Skeletal muscle satellite cell (primary cell): ENCODE measurements around the gene LIN54.
"Not testable (repeated sequence)": the region's sequence is repeated elsewhere in the genome, so short reads cannot be mapped to it uniquely, and the experiment has no call there.

Experiments used
- H3K27me3 ChIP-seq: 2 replicates; pipeline ENCODE4 v1.7.0; 2013; ENCODE audit warnings: low read length; ENCODE audit not compliant: control insufficient read depth, insufficient read depth
- H3K36me3 ChIP-seq: 2 replicates; pipeline ENCODE4 v1.7.0; 2013; ENCODE audit warnings: mild to moderate bottlenecking, control low read depth, low read length; ENCODE audit not compliant: insufficient read depth
- H3K4me1 ChIP-seq: 2 replicates; pipeline ENCODE4 v1.7.0; 2013; ENCODE audit warnings: low read length; ENCODE audit not compliant: control insufficient read depth, insufficient read depth
- H3K4me2 ChIP-seq: 2 replicates; pipeline ENCODE4 v1.7.0; 2013; ENCODE audit warnings: mild to moderate bottlenecking, low read length
- H3K4me3 ChIP-seq: 2 replicates; pipeline ENCODE4 v1.7.0; 2013; ENCODE audit warnings: low read length
- H3K9ac ChIP-seq: 2 replicates; pipeline ENCODE4 v1.7.0; 2013; ENCODE audit warnings: mild to moderate bottlenecking, low read depth, low read length, moderate library complexity
- H3K9me3 ChIP-seq: replicated peaks from 2 replicates; pipeline ENCODE4 v1.7.0; 2013; ENCODE audit warnings: mild to moderate bottlenecking, control low read depth, low read length

LIN54 gene

GRCh38 chr4:82930848-82931755 lies 79.5 kb downstream of the LIN54 start:
- Histone ChIP-seq H3K9me3 (no peaks in the 10 kb centered on the region), H3K4me2 (no peak overlapping the region), H3K27me3 (no peaks in the 10 kb centered on the region), H3K9ac (no peak overlapping the region), H3K4me3 (no peak overlapping the region), H3K36me3 (peaks cover 26% of the 10 kb centered on the region), H3K4me1 (no peaks in the 10 kb centered on the region)

GRCh38 chr4:82921795-82922194 lies 88.8 kb downstream of the LIN54 start:
- H3K4me1 ChIP-seq: no peaks in the 10 kb centered on the region
- no peak overlapping the region for H3K9ac ChIP-seq
- H3K4me2 ChIP-seq: no peak overlapping the region
- H3K27me3 ChIP-seq: no peaks in the 10 kb centered on the region
- H3K9me3 ChIP-seq: no peaks in the 10 kb centered on the region
- H3K4me3 ChIP-seq: no peak overlapping the region
- H3K36me3 ChIP-seq: peaks cover 4% of the 10 kb centered on the region

- Histone ChIP-seq H3K27me3 (no peaks in the 10 kb centered on the region), H3K9ac (no peak overlapping the region), H3K4me2 (no peak overlapping the region), H3K4me3 (no peak overlapping the region), H3K9me3 (no peaks in the 10 kb centered on the region), H3K4me1 (no peaks in the 10 kb centered on the region), H3K36me3 (no peaks in the 10 kb centered on the region)
Observed at GRCh38 chr4:82919386-82919785, 91.2 kb downstream of the LIN54 start.

- H3K4me2 ChIP-seq: no peak overlapping the region
- no peaks in the 10 kb centered on the region for H3K36me3 ChIP-seq
Observed at GRCh38 chr4:82918091-82918490, 92.5 kb downstream of the LIN54 start.

GRCh38 chr4:82913968-82914367 lies 96.7 kb downstream of the LIN54 start:
- H3K4me2 ChIP-seq, H3K4me1 ChIP-seq, H3K9ac ChIP-seq, H3K4me3 ChIP-seq, H3K9me3 ChIP-seq, H3K36me3 ChIP-seq, H3K27me3 ChIP-seq: not testable (repeated sequence)

More at GRCh38 chr4:82918091-82918490, 92.5 kb downstream of the LIN54 start:
- H3K9ac ChIP-seq: no peak overlapping the region
- H3K4me1 ChIP-seq: no peaks in the 10 kb centered on the region
- H3K4me3 ChIP-seq: no peak overlapping the region
- no peaks in the 10 kb centered on the region for H3K9me3 ChIP-seq
- H3K27me3 ChIP-seq: no peaks in the 10 kb centered on the region

GRCh38 chr4:82913305-82913704 lies 97.3 kb downstream of the LIN54 start:
- no peaks in the 10 kb centered on the region for H3K9me3 ChIP-seq
- no peaks in the 10 kb centered on the region for H3K36me3 ChIP-seq
- H3K9ac ChIP-seq: no peak overlapping the region
- no peaks in the 10 kb centered on the region for H3K4me1 ChIP-seq
- H3K27me3 ChIP-seq: no peaks in the 10 kb centered on the region
- no peak overlapping the region for H3K4me2 ChIP-seq
- no peak overlapping the region for H3K4me3 ChIP-seq

- Histone ChIP-seq H3K9me3 (no peaks in the 10 kb centered on the region), H3K4me3 (no peak overlapping the region), H3K9ac (no peak overlapping the region), H3K4me2 (no peak overlapping the region), H3K36me3 (no peaks in the 10 kb centered on the region), H3K4me1 (peaks cover 10% of the 10 kb centered on the region), H3K27me3 (no peaks in the 10 kb centered on the region)
Observed at GRCh38 chr4:82909326-82909725, 101.3 kb downstream of the LIN54 start.

- Histone ChIP-seq H3K4me1 (peaks cover 16% of the 10 kb centered on the region), H3K4me2 (no peak overlapping the region), H3K9me3 (no peaks in the 10 kb centered on the region), H3K9ac (no peak overlapping the region), H3K4me3 (no peak overlapping the region), H3K36me3 (no peaks in the 10 kb centered on the region), H3K27me3 (no peaks in the 10 kb centered on the region)
Observed at GRCh38 chr4:82906469-82906868, 104.2 kb downstream of the LIN54 start.

- H3K9ac ChIP-seq: no peak overlapping the region
- peaks cover 16% of the 10 kb centered on the region for H3K4me1 ChIP-seq
- H3K4me2 ChIP-seq: peak overlapping the region; percentile 52
- H3K27me3 ChIP-seq: no peaks in the 10 kb centered on the region
- no peak overlapping the region for H3K4me3 ChIP-seq
- no peaks in the 10 kb centered on the region for H3K36me3 ChIP-seq
- H3K9me3 ChIP-seq: no peaks in the 10 kb centered on the region
Observed at GRCh38 chr4:82905205-82905604, 105.4 kb downstream of the LIN54 start.

GRCh38 chr4:82903737-82904136 lies 106.9 kb downstream of the LIN54 start:
- H3K27me3 ChIP-seq: no peaks in the 10 kb centered on the region

GRCh38 chr4:82901183-82901718 lies 109.4 kb downstream of the LIN54 start:
- H3K36me3 ChIP-seq: peaks cover 6% of the 10 kb centered on the region
- peak overlapping the region; percentile 86 for H3K4me2 ChIP-seq
- peaks cover 16% of the 10 kb centered on the region for H3K4me1 ChIP-seq
- peak overlapping the region; percentile 89 for H3K4me3 ChIP-seq
- H3K27me3 ChIP-seq: no peaks in the 10 kb centered on the region
- H3K9me3 ChIP-seq: no peaks in the 10 kb centered on the region
- H3K9ac ChIP-seq: peak overlapping the region; percentile 95

More at GRCh38 chr4:82903737-82904136, 106.9 kb downstream of the LIN54 start:
- Histone ChIP-seq H3K9ac (no peak overlapping the region), H3K4me3 (no peak overlapping the region), H3K4me1 (peaks cover 16% of the 10 kb centered on the region), H3K4me2 (no peak overlapping the region), H3K36me3 (no peaks in the 10 kb centered on the region), H3K9me3 (no peaks in the 10 kb centered on the region)
